ENCODE data around the gene DYRK3. TPM values are rescaled to one million over a fixed set of nuclear protein-coding genes. Genes with fewer than 3 reads are reported as not detected.

Gene DYRK3
- total and polyA plus RNA-seq, 10 of the 15 experiments (the other 5 are each of a cell fraction or from before 2014, with no cell fraction given): 1.6 to 12.9 (median 10.3) TPM

DNA sequence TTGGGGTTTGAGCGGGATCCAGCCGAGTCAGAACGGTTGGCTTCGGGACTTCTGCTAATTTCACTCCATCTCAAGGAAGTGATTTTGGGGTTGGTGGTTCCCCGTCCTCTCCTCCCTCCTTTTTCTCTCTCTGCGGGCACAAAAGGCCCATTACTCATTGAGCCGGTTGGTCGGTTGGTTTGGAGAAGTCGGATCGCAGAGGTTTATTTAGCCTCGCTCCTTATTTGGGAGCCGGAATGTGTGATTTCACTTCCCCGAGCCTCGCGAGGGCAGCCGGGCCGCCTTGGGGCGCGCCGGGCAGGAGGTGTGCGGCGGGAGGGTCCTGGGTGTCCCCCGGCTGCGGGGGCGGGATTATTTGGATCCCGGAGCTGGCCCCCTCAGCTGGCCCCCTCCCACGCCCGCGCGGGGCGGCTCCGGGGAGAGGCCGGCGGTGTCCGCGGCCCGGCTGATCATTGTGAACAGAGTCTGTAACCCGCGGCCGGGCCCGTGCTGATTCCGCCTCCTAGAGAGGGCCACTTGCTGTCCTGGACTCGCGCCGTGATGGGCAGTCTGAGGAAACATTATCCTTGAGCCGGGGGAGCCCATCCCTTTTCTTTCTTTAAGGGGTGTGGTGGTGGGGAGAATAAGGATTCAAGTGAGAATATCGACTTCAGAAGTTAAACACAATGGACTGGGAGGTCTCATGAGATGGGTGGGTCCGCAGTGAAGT, 50.6 kb downstream of the DYRK3 start (continued):
- TF ChIP-seq YY1 (IDR thresholded peaks at IDR 0.05; ENCODE audit: low read depth, low read length): peak; percentile 34; the same call in 1 of the 2 replicates
- TF ChIP-seq, protein P1, sequence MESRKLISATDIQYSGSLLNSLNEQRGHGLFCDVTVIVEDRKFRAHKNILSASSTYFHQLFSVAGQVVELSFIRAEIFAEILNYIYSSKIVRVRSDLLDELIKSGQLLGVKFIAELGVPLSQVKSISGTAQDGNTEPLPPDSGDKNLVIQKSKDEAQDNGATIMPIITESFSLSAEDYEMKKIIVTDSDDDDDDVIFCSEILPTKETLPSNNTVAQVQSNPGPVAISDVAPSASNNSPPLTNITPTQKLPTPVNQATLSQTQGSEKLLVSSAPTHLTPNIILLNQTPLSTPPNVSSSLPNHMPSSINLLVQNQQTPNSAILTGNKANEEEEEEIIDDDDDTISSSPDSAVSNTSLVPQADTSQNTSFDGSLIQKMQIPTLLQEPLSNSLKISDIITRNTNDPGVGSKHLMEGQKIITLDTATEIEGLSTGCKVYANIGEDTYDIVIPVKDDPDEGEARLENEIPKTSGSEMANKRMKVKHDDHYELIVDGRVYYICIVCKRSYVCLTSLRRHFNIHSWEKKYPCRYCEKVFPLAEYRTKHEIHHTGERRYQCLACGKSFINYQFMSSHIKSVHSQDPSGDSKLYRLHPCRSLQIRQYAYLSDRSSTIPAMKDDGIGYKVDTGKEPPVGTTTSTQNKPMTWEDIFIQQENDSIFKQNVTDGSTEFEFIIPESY (IDR thresholded peaks at IDR 0.05): no peak
- TF ChIP-seq, protein P2, sequence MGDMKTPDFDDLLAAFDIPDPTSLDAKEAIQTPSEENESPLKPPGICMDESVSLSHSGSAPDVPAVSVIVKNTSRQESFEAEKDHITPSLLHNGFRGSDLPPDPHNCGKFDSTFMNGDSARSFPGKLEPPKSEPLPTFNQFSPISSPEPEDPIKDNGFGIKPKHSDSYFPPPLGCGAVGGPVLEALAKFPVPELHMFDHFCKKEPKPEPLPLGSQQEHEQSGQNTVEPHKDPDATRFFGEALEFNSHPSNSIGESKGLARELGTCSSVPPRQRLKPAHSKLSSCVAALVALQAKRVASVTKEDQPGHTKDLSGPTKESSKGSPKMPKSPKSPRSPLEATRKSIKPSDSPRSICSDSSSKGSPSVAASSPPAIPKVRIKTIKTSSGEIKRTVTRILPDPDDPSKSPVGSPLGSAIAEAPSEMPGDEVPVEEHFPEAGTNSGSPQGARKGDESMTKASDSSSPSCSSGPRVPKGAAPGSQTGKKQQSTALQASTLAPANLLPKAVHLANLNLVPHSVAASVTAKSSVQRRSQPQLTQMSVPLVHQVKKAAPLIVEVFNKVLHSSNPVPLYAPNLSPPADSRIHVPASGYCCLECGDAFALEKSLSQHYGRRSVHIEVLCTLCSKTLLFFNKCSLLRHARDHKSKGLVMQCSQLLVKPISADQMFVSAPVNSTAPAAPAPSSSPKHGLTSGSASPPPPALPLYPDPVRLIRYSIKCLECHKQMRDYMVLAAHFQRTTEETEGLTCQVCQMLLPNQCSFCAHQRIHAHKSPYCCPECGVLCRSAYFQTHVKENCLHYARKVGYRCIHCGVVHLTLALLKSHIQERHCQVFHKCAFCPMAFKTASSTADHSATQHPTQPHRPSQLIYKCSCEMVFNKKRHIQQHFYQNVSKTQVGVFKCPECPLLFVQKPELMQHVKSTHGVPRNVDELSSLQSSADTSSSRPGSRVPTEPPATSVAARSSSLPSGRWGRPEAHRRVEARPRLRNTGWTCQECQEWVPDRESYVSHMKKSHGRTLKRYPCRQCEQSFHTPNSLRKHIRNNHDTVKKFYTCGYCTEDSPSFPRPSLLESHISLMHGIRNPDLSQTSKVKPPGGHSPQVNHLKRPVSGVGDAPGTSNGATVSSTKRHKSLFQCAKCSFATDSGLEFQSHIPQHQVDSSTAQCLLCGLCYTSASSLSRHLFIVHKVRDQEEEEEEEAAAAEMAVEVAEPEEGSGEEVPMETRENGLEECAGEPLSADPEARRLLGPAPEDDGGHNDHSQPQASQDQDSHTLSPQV (IDR thresholded peaks at IDR 0.05): no peak
- TF ChIP-seq, protein P3, sequence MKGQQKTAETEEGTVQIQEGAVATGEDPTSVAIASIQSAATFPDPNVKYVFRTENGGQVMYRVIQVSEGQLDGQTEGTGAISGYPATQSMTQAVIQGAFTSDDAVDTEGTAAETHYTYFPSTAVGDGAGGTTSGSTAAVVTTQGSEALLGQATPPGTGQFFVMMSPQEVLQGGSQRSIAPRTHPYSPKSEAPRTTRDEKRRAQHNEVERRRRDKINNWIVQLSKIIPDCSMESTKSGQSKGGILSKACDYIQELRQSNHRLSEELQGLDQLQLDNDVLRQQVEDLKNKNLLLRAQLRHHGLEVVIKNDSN (IDR thresholded peaks at IDR 0.05; ENCODE audit: borderline replicate concordance, extremely low read length, insufficient read depth, low read depth, low read length): no peak
- TF ChIP-seq ZNF24 (IDR thresholded peaks at IDR 0.05): no peak
- TF ChIP-seq MTA2 (IDR thresholded peaks at IDR 0.05; ENCODE audit: low read depth): 0 out of 2 replicates have a peak, but pooled peaks have one; percentile 8
- TF ChIP-seq POLR2AphosphoS2 (IDR thresholded peaks at IDR 0.05; ENCODE audit: low read depth, low read length): no peak
- peak; percentile 73; the same call in 1 of the 2 replicates for TF ChIP-seq DPF2 (IDR thresholded peaks at IDR 0.05)
- no peak for TF ChIP-seq GABPA (IDR thresholded peaks at IDR 0.05; ENCODE audit: low read depth)
- TF ChIP-seq CHD2 (IDR thresholded peaks at IDR 0.05; ENCODE audit: borderline replicate concordance, low read depth, low read length): peak; percentile 88
- TF ChIP-seq TCF3 (IDR thresholded peaks at IDR 0.05; ENCODE audit: borderline replicate concordance, insufficient read depth, low read depth, low read length): no peak
- no peak for TF ChIP-seq BMI1 (IDR thresholded peaks at IDR 0.05; ENCODE audit: borderline replicate concordance)
- TF ChIP-seq RBBP5 (conservative IDR thresholded peaks at IDR 0.05): no peak
- TF ChIP-seq, protein P4, sequence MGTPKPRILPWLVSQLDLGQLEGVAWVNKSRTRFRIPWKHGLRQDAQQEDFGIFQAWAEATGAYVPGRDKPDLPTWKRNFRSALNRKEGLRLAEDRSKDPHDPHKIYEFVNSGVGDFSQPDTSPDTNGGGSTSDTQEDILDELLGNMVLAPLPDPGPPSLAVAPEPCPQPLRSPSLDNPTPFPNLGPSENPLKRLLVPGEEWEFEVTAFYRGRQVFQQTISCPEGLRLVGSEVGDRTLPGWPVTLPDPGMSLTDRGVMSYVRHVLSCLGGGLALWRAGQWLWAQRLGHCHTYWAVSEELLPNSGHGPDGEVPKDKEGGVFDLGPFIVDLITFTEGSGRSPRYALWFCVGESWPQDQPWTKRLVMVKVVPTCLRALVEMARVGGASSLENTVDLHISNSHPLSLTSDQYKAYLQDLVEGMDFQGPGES (IDR thresholded peaks at IDR 0.05): no peak
- TF ChIP-seq, protein P5, sequence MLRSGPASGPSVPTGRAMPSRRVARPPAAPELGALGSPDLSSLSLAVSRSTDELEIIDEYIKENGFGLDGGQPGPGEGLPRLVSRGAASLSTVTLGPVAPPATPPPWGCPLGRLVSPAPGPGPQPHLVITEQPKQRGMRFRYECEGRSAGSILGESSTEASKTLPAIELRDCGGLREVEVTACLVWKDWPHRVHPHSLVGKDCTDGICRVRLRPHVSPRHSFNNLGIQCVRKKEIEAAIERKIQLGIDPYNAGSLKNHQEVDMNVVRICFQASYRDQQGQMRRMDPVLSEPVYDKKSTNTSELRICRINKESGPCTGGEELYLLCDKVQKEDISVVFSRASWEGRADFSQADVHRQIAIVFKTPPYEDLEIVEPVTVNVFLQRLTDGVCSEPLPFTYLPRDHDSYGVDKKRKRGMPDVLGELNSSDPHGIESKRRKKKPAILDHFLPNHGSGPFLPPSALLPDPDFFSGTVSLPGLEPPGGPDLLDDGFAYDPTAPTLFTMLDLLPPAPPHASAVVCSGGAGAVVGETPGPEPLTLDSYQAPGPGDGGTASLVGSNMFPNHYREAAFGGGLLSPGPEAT (IDR thresholded peaks at IDR 0.05; ENCODE audit: low read depth): no peak
- TF ChIP-seq FOXK2 (IDR thresholded peaks at IDR 0.05): no peak
- no peak for TF ChIP-seq BRCA1 (IDR thresholded peaks at IDR 0.05; ENCODE audit: low read depth, low read length)
- TF ChIP-seq MXI1 (IDR thresholded peaks at IDR 0.05; ENCODE audit: low read depth, low read length): no peak
- no peak for TF ChIP-seq ZSCAN29 (IDR thresholded peaks at IDR 0.05)
